HG03196 (cell line): ENCODE measurements around the gene LRBA.

Experiments used
- ATAC-seq: cut with Tn5 transposase; IDR thresholded peaks from one replicate; pipeline ENCODE4 v1.9.1; 2021; ENCODE audit not compliant: unreplicated experiment

LRBA gene

GRCh38 chr4:150598909-150599308 is 416.2 kb downstream of the LRBA start:
- ATAC-seq: no peak

- no peak for ATAC-seq
Observed at GRCh38 chr4:150593996-150594395, 421.1 kb downstream of the LRBA start.

- ATAC-seq: no peak
Observed at GRCh38 chr4:150591904-150592303, 423.2 kb downstream of the LRBA start.

- ATAC-seq: no peak
Observed at GRCh38 chr4:150591406-150591805, 423.7 kb downstream of the LRBA start.

- no peak for ATAC-seq
Observed at GRCh38 chr4:150590631-150591030, 424.5 kb downstream of the LRBA start.

GRCh38 chr4:150589157-150589556 is 425.9 kb downstream of the LRBA start:
- ATAC-seq: no peak

GRCh38 chr4:150588316-150588715 is 426.8 kb downstream of the LRBA start:
- no peak for ATAC-seq

- ATAC-seq: no peak
Observed at GRCh38 chr4:150586162-150586810, 428.8 kb downstream of the LRBA start.

- ATAC-seq: no peak
Observed at GRCh38 chr4:150585611-150586010, 429.5 kb downstream of the LRBA start.

- ATAC-seq: no peak
Observed at GRCh38 chr4:150584111-150584915, 430.8 kb downstream of the LRBA start.

- no peak for ATAC-seq
Observed at GRCh38 chr4:150583287-150584110, 431.6 kb downstream of the LRBA start.

GRCh38 chr4:150582873-150583286 is 432.2 kb downstream of the LRBA start:
- ATAC-seq: no peak

GRCh38 chr4:150582146-150582872 is 432.8 kb downstream of the LRBA start, which contains the start of gene MAB21L2:
Gene MAB21L2, plus strand, starts transcription at chr4:150582151. Its CDS starts 879 bp downstream, at chr4:150583030.
- no peak for ATAC-seq

GRCh38 chr4:150581641-150582051 is 433.4 kb downstream of the LRBA start:
- ATAC-seq: no peak

GRCh38 chr4:150581056-150581605 is 434.0 kb downstream of the LRBA start:
- ATAC-seq: no peak

GRCh38 chr4:150580306-150580705 is 434.8 kb downstream of the LRBA start:
- no peak for ATAC-seq

GRCh38 chr4:150579551-150580234 is 435.4 kb downstream of the LRBA start:
- no peak for ATAC-seq

GRCh38 chr4:150578745-150579501 is 436.2 kb downstream of the LRBA start:
- no peak for ATAC-seq

GRCh38 chr4:150577796-150578195 is 437.3 kb downstream of the LRBA start:
- no peak for ATAC-seq
